Renal cortex interstitium (tissue), 11 donors: ENCODE data around the gene RABGAP1L. TPM values are rescaled to one million over a fixed set of nuclear protein-coding genes. Genes with fewer than 3 reads are reported as not detected.
"Not testable (repeated sequence)": the region's sequence is repeated elsewhere in the genome, so short reads cannot be mapped to it uniquely, and the experiment has no call there.

Experiments used
- DNase-seq, 11 donors: peaks; one replicate each; pipeline ENCODE4 v3.0.0-alpha.2; 2013; ENCODE audit warnings: low read depth in 9 of 11, low spot score in 4 of 11; ENCODE audit errors: extremely low read depth in 1 of 11
- polyA plus RNA-seq, 3 donors: library from polyadenylated mRNA; unstranded; fragments of 120-200 nt; gene quantifications; one replicate each; pipeline ENCODE4 v1.2.1, GENCODE V29; 2013; ENCODE audit not compliant: insufficient read length in 3 of 3

The RABGAP1L gene
- polyA plus RNA-seq, 3 donors, result 25.2 to 31.2 (median 30.0) TPM

DNA sequence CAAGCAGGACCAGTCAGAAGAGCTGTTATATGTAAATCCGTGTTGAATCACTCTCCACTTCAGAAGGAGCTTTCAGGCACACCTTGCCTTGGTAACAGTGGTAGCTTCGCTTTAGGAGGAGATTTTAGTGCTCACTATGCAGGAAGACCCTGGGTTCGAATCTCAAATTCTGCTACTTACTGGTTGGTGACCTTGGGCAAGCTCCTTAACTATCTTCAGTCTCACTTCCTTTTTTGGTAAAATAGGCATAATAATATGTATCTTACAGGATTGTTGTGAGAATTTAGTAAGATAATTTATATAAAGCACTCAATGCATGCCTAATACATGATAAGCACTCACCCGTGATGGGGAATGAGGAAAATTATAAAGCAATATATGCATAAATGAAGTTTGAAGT, 241.8 kb downstream of the RABGAP1L start:
- no peak for DNase-seq

DNA sequence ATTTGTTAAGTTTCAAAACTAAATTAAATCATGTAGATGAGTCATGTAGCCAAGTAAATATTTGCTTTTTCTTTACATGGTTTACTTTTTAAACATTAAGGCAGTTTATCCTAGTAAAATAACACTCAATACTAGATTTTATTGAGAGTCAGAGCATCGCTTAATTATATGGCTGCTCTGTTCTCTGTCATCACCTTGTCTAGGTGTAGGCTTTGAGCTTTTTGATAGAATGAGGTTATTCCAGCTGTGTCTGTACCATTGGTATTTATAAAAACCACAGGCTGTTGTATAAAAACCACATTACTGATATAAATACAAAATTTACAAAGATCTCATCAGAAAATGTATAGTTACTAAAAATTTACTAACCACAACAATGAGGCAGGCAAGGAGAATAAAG, 245.9 kb downstream of the RABGAP1L start:
- no peak for DNase-seq

DNA sequence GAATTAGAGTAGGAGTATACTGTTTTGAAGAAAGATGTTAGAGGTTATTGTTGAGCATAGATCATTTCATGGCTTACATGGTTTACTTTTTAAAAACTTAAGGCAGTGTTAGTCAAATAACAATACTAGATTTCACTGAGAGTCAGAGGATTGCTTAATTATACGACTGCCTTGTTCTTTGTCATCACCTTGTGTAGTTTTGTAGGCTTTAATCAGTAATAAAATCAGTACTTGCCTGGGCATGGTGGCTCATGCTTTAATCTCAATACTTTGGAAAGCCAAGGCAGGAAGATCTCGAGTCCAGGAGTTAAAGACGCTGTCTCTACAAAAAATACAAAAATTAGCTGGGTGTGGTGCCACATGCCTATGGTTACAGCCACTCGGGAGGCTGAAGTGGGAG, 247.1 kb downstream of the RABGAP1L start:
- DNase-seq, result no peak

DNA sequence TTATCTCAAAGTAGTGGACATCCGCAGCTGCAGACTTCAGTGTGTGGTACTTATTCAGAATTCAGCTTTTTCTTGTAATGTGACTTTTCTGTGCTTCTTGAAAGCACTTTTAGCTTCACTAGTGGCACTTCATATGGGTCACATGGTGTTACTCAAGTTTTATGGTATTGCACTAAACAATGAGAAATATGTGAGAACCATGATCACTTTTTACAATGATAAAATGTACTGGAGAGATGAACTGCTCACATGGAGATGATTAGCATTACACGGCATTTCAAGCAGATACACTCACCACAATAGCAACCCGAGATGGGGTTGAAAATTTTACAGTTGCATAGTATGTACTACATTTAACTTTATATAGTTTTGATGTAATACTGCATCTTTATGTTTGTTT, 248.3 kb downstream of the RABGAP1L start:
- no peak for DNase-seq

DNA sequence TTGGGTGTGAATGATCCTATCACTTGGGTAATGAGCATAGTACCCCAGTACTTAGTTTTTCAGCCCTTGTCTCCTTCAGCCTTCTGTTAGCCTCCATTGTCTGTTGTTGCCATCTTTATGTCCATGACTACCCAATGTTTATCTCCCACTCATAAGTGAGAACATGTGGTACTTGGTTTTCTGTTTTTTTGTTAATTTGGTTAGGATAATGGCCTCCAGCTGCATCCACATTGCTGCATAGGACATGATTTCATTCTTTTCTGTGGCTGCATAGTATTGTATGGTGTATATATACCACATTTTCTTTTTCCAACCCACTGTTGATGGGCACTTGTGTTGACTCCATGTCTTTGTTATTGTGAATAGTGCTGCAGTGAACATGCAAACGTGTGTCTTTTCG, 248.8 kb downstream of the RABGAP1L start:
- DNase-seq, result no peak

DNA sequence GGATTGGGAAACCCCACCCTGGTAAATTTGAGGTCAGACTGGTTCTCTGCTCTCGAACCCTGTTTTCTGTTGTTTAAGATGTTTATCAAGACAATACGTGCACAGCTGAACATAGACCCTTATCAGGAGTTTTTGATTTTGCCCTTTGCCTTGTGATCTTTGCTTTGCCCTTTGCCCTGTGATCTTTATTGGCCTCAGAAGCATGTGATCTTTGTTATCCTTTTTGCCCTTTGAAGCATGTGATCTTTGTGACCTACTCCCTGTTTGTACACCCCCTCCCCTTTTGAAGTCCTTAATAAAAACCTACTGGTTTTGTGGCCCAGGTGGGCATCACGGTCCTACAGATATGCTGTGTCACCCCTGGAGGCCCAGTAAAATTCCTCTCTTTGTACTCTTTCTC, 250.5 kb downstream of the RABGAP1L start:
- not testable (repeated sequence) for DNase-seq

DNA sequence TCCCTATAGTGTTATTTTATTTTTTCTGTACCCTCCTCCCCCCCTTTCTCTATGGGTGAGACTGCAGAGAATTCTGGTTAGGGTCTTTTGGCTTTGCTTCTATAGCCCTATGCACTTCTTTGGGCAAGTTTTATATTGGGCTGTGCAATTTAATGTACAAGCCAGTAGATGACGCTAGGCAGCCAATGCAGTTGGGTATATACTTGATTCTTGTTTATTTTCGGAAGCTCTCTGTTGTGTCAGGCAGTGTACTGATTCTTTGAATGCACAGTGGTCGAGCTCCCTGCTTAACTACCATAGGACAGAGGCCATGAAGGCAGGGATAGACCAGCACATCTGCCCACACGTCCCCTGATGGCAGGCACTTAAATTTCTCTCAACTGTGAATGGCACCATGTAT, 254.3 kb downstream of the RABGAP1L start:
- no peak for DNase-seq

DNA sequence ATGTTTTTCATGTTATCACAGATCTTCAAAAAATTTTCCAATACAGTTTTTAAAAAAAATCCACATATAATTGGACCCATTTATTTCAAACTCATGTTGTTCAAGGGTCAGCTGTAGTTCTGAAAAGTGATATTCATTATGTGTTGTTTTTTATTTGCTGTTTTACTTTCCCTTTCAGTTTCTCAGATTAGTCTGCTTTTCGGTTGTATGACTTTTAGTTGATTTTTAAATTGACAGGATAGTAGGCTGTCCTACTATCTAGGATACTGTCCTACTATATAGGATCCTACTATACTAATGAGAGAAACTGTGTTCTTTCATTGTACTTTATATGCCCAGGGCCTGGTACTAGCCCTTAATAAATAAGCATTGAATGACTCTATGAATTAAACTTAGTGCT, 254.9 kb downstream of the RABGAP1L start:
- no peak for DNase-seq

DNA sequence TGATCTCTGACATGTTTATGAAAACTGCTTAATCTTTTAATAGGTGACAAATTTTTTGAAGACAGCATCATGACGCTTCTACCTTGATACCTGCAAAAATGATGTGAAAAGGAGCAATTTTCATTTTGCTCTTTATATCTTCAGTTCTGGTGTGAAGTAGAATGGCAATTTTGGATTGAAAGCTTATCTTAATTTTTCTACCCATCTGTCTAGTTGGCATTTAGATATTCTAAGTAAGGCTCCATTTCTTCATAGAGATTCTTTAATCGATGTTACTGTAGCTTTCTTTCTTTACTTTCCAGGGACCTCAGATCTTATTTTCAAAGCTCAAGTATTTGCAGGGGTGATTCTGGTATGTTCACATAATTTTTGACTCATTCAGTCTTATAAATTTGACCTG, 256.2 kb downstream of the RABGAP1L start:
- no peak for DNase-seq

DNA sequence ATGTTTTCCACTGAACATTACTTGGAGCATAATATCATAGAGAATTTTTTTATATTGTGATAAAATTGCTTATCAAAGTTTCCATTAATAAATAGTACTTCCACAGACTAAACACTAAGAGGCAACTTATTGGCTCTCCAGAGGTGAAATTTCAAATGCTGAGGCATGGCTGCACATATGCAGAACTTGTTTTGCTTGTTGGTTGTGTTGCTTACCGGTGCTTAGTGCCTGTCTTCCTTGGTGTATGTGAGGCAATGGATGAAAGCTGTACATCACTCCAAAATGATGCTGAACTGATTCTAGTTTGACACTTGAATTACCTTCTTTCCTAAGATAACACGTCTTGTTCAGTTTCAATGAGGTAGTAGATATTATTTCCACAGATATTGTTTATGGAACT, 258.6 kb downstream of the RABGAP1L start:
- no peak for DNase-seq

DNA sequence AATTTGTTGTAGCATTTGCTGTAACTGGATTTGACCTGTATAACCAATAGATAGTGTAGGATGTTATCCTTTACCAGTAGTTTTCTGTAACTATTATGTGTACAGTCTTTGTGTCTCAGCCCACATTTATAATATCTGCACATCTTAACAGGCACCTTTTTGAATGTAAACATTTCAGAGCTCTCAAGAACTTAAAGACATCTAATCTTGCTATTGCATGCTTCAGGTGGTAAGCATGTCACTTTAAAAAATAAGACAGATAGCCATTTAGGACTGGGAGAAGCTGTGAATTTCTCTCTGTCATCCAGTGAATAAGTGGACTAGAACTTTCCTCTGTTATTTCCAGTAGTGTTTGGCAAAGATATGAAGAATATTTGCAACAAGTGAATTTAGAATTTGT, 265.8 kb downstream of the RABGAP1L start:
- DNase-seq, result no peak

DNA sequence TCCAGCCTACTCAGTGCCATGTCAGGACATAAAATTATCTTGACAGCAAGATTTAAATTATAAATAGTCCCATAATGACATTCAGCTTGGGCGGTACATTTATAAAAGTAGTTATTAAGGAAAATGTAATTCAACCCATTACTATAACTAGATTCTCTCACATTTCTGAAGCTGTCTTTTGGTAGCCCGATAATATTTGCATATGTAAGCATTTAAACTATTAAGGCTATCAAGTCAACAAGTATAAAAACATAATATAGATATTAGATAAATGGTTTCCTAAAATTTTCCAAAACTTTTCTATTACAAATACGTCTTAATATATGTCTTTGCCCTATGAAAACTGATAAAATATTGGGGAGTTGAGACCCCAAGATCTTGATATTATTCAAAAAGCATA, 266.8 kb downstream of the RABGAP1L start:
- DNase-seq, result no peak

DNA sequence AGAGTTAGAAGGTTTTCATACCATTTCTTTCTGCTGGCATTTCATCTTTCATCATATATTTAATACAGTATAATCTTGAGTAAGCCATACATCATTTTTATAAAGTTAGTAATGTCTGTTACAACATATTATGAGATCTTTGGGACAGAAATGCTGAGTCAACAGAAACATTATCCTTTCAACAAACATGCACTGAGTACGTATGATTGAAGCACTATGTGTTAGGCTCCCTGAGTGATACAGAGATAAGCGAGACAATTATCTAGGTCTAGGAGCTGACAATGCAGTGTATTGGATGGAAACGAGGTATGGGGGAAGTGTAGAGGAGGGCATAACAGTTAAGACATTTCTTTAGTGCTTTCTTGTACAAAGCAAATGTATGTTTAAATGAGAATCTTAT, 268.7 kb downstream of the RABGAP1L start:
- DNase-seq, result no peak

DNA sequence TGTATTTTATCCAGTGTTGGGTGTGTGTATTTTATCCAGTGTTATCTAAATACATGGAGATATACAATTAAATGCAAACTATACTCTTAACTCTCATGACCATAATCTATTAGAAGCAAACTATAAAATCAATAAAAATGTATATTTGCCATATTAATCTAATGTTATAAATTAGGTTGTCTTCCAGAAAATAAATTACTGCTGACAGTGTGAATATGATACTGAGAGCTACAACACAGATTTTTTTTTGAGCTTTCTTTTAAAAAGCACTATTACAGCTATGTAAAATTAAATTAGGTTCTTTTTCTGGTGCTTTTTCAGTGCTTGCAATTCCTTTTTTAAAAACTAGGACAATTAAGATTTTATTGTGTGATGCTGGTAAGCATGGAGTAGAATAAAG, 269.4 kb downstream of the RABGAP1L start:
- DNase-seq, result no peak

DNA sequence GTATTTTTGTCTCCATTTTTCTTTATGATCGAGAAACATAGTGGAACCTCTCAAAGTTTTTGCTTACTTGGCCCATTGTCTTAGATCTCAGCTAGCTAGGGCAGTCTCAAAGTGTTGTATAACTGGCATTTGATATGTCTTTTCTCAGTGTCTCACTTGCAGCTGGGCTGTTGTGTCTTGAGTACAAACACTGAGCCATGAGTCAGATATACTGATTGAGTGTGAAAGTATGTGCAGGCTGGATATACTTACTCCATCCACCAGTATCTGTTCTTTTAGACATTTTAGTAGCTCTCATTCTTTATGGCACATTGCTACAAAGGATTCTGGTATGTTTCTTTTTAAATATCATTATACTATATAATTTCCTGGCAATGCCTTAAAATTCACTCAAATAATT, 274.1 kb downstream of the RABGAP1L start:
- no peak for DNase-seq

DNA sequence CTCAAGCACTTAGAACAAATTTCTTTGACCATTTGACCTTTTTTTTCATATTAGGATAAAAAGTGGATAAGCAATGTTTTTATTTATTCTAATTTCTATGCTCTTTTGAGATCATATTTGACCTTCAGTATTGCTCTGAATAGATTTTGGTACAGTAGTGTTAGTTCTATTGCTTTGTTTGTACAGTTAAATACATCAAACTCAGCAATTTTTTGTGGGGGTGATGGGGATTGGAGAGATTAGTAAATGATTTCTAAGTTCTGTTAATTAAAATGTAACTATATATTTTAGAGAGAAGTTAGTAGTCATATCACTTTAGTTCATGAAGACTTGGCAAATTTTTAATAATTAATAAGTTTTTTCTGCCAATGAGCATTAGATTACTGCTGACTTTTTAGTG, 286.0 kb downstream of the RABGAP1L start:
- no peak for DNase-seq

DNA sequence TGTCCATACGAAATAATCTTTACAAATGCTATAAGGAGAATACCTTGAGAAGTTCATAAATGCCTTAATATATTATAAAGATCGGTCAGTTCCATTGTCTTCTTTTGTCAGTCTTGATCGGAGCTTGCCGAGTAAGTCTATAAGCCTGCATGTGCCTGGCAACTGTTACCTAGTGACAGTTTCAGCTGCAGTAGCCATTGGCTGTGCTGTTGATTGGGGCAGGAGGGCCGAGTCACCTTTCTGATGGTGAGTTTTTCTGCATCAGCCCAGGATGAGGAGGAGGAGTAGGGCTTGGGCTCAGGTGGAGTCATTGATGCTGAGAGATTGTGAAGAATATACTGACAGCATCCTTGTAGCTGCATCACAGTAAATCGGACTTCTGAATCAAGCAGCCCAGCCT, 286.5 kb downstream of the RABGAP1L start:
- DNase-seq, result no peak

DNA sequence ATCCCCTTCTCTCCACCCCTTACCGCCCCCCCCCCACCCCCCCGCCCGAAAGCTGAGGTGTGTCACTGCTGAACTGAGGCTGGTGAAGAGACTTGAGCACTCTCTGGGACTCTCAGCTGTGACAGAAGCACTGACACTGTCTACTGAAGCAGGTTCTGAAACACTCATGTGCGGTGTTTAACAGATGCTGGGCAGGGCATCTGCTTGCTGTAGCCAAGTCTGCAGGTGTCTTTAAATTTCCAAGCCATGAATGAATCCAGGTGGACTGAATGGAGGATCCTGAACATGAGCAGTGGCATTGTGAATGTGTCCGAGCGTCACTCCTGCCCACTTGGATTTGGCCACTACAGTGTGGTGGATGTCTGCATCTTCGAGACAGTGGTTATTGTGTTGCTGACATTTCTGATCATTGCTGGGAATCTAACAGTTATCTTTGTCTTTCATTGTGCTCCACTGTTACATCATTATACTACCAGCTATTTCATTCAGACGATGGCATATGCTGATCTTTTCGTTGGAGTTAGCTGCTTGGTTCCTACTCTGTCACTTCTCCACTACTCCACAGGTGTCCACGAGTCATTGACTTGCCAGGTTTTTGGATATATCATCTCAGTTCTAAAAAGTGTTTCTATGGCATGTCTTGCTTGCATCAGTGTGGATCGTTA, 288.7 kb downstream of the RABGAP1L start, which contains the start of gene GPR52:
TSS of gene GPR52 (plus strand) at position 99 of the 665 bp plus-strand sequence. CDS start at position 247, 148 bp downstream.
- DNase-seq, result no peak

DNA sequence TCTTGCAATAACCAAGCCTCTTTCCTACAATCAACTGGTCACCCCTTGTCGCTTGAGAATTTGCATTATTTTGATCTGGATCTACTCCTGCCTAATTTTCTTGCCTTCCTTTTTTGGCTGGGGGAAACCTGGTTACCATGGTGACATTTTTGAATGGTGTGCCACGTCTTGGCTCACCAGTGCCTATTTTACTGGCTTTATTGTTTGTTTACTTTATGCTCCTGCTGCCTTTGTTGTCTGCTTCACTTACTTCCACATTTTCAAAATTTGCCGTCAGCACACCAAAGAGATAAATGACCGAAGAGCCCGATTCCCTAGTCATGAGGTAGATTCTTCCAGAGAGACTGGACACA, 289.2 kb downstream of the RABGAP1L start:
- no peak for DNase-seq

DNA sequence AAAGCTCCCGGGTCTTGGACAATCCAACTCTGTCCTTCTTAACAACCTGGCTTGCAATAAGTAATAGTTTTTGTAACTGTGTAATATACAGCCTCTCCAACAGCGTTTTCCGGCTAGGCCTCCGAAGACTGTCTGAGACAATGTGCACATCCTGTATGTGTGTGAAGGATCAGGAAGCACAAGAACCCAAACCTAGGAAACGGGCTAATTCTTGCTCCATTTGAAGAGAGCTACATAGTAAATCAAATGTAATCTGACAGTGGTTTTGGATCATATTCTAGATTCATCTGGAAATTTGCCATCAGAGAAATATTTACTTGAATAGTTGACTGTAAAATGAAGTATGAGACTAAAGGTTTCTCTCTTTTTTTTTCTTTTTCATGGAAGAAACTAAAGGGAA, 289.7 kb downstream of the RABGAP1L start:
- DNase-seq, result peak in 9 of 11 donors; percentile 2 to 15 (median 7)

DNA sequence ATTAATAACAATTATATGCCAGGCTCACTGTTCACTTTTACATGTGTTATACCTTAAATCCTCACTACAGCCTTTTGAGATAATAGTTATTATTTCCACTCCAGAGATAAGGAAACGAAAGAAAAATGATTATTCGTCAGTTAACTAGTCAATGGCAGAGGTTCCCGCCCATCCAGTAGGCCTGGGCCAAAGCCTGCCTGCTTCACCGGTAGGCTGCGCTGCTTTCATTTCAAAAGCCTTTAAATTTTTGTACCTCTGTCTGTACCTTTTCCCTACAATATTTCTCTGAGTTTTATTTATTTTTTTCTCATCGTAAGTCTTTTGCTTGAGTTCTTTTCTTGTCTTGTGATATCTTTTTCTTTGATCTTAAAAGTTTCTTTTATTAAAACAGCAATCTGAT, 292.1 kb downstream of the RABGAP1L start:
- no peak for DNase-seq

DNA sequence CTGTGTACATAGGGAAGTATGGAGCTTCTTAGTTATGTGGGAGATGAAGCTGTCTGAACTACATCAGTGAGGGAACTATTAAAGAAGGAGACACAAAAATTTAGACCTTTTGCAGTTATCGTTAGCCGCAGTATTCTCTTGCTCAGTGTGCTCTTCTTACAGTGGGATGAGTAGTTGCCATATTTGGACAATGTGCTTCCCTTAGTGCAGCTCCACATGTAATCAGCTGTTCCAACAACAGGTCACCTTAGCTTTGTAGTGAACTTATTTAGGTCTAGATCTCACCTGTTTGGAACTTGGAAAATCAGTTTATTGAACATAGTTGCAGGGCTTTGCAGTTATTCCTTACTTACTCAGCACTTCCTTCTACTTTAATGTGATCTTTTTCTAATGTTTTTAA, 306.5 kb downstream of the RABGAP1L start:
- DNase-seq, result no peak
